Measurements from ENCODE around the gene UBR4.

Gene UBR4

GRCh38 chr1:19203440-19203839, 6.6 kb downstream of the UBR4 start:
- Histone ChIP-seq H2AFZ (ENCODE audit: low read depth, low read length) (no peak overlapping the region), H3K4me3 (ENCODE audit: low read depth in 1 of 2, low read length in 2 of 2) (no peak overlapping the region), H3K9me3 (ENCODE audit: insufficient read depth, low read length, severe bottlenecking) (no peaks in the 10 kb centered on the region), H3K27ac (ENCODE audit: low read length) (no peak overlapping the region), H4K20me1 (ENCODE audit: insufficient read depth, low read length) (peaks cover 65% of the 10 kb centered on the region; the same call in 1 of the 2 replicates), H3K36me3 (ENCODE audit: insufficient read depth, low read length) (peaks cover 34% of the 10 kb centered on the region), H3K79me2 (ENCODE audit: insufficient read depth, low read length) (peaks cover 93% of the 10 kb centered on the region), H3K4me1 (ENCODE audit: insufficient read depth, low read length) (peaks cover 34% of the 10 kb centered on the region), H3K9ac (ENCODE audit: low read depth, low read length) (no peak overlapping the region), H3K4me2 (ENCODE audit: insufficient read depth, low read length) (no peak overlapping the region), H3K27me3 (ENCODE audit: insufficient read depth, low read length, poor library complexity) (no peaks in the 10 kb centered on the region)
- DNase-seq (no peak), ATAC-seq (ENCODE audit: insufficient read depth, low read depth) (no peak)
- TF ChIP-seq CTCF (IDR thresholded peaks at IDR 0.05; ENCODE audit: borderline replicate concordance, extremely low read depth, low read length, poor library complexity, severe bottlenecking), result no peak
- TF ChIP-seq EZH2 (IDR thresholded peaks at IDR 0.05; ENCODE audit: borderline replicate concordance, low read depth, low read length, severe bottlenecking), result no peak

DNA sequence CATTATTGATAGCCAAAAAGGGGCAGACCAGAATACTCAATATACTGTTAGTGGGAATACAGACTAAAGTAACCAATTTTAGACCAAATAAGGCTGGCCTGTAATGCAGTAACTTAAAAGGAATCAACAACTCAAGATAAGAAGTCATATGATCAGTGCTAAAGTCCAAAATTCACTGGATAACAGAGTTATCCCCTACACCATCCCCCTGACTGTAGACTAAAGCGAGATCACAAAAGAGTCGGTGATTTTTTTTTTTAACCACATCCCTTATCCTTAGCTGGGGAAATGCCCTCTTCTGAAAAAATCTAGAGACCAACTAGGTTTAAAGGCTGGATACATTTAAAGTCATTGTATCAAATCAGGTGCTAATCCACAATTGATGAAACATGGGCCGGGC, 7.7 kb downstream of the UBR4 start:
- TF ChIP-seq CTCF (IDR thresholded peaks at IDR 0.05; ENCODE audit: borderline replicate concordance, extremely low read depth, low read length, poor library complexity, severe bottlenecking) (no peak), EZH2 (IDR thresholded peaks at IDR 0.05; ENCODE audit: borderline replicate concordance, low read depth, low read length, severe bottlenecking) (no peak)
- Histone ChIP-seq H3K27me3 (ENCODE audit: insufficient read depth, low read length, poor library complexity) (no peaks in the 10 kb centered on the region), H2AFZ (ENCODE audit: low read depth, low read length) (no peak overlapping the region), H3K4me1 (ENCODE audit: insufficient read depth, low read length) (peaks cover 24% of the 10 kb centered on the region), H3K36me3 (ENCODE audit: insufficient read depth, low read length) (peaks cover 44% of the 10 kb centered on the region), H3K9me3 (ENCODE audit: insufficient read depth, low read length, severe bottlenecking) (no peaks in the 10 kb centered on the region), H3K4me3 (ENCODE audit: low read depth in 1 of 2, low read length in 2 of 2) (no peak overlapping the region), H3K27ac (ENCODE audit: low read length) (no peak overlapping the region), H4K20me1 (ENCODE audit: insufficient read depth, low read length) (peaks cover 59% of the 10 kb centered on the region; the same call in 1 of the 2 replicates), H3K4me2 (ENCODE audit: insufficient read depth, low read length) (no peak overlapping the region), H3K9ac (ENCODE audit: low read depth, low read length) (no peak overlapping the region), H3K79me2 (ENCODE audit: insufficient read depth, low read length) (peaks cover 82% of the 10 kb centered on the region)
- DNase-seq (no peak), ATAC-seq (ENCODE audit: insufficient read depth, low read depth) (no peak)

DNA sequence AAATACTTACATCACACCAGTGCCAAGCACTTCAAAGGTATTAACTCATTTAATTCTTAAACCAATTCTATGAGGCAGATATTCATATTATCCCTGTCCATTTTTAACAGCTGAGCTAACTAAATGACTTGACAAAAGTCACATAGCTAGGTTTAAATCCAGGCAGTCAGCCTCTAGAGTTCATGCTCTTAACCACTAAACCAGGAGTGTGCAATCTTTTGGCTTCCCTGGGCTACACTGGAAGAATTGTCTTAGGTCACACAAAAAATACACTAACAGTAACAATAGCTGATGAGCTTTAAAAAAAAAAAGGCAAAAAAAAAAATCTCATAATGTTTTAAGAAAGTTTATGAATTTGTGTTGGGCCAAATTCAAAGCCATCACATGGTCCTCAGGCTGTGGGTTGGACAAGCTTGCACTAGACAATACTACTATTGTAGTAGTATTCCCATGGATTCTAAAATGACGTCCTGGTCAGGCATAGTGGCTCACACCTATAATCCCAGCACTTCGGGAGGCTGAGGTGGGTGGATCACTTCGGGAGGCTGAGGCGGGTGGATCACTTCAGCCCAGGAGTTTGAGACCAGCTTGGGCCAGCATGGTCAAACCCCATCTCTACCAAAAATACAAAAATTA, 10.0 kb downstream of the UBR4 start:
- peaks cover 36% of the 10 kb centered on the region; the same call in 1 of the 2 replicates for H4K20me1 ChIP-seq (ENCODE audit: insufficient read depth, low read length)

More for the DNA sequence above, 10.0 kb downstream of the UBR4 start:
- Histone ChIP-seq H3K27me3 (ENCODE audit: insufficient read depth, low read length, poor library complexity) (no peaks in the 10 kb centered on the region), H2AFZ (ENCODE audit: low read depth, low read length) (no peak overlapping the region), H3K4me1 (ENCODE audit: insufficient read depth, low read length) (peaks cover 6% of the 10 kb centered on the region; the same call in 1 of the 2 replicates), H3K79me2 (ENCODE audit: insufficient read depth, low read length) (peaks cover 59% of the 10 kb centered on the region), H3K9me3 (ENCODE audit: insufficient read depth, low read length, severe bottlenecking) (no peaks in the 10 kb centered on the region), H3K4me2 (ENCODE audit: insufficient read depth, low read length) (no peak overlapping the region), H3K9ac (ENCODE audit: low read depth, low read length) (no peak overlapping the region), H3K36me3 (ENCODE audit: insufficient read depth, low read length) (peaks cover 66% of the 10 kb centered on the region), H3K4me3 (ENCODE audit: low read depth in 1 of 2, low read length in 2 of 2) (no peak overlapping the region), H3K27ac (ENCODE audit: low read length) (no peak overlapping the region)
- TF ChIP-seq EZH2 (IDR thresholded peaks at IDR 0.05; ENCODE audit: borderline replicate concordance, low read depth, low read length, severe bottlenecking) (no peak), CTCF (IDR thresholded peaks at IDR 0.05; ENCODE audit: borderline replicate concordance, extremely low read depth, low read length, poor library complexity, severe bottlenecking) (no peak)
- no peak for DNase-seq
- no peak for ATAC-seq (ENCODE audit: insufficient read depth, low read depth)
